Stimulated activated CD4-positive, alpha-beta T cell treated with anti-CD3 and anti-CD28 coated beads, Interleukin-2, amount 100 ng/mL, for 4 hours (primary cell): ENCODE measurements around the gene ZNF844.
A peak's percentile ranks its signal among the peaks of the same experiment; 100 is the strongest.
"Not testable (repeated sequence)": the region's sequence is repeated elsewhere in the genome, so short reads cannot be mapped to it uniquely, and the experiment has no call there.

ENCODE experiments used
- DNase-seq: peaks from one replicate; pipeline ENCODE4 v3.0.0-alpha.2; 2020; ENCODE audit warnings: low read depth

The ZNF844 gene

DNA sequence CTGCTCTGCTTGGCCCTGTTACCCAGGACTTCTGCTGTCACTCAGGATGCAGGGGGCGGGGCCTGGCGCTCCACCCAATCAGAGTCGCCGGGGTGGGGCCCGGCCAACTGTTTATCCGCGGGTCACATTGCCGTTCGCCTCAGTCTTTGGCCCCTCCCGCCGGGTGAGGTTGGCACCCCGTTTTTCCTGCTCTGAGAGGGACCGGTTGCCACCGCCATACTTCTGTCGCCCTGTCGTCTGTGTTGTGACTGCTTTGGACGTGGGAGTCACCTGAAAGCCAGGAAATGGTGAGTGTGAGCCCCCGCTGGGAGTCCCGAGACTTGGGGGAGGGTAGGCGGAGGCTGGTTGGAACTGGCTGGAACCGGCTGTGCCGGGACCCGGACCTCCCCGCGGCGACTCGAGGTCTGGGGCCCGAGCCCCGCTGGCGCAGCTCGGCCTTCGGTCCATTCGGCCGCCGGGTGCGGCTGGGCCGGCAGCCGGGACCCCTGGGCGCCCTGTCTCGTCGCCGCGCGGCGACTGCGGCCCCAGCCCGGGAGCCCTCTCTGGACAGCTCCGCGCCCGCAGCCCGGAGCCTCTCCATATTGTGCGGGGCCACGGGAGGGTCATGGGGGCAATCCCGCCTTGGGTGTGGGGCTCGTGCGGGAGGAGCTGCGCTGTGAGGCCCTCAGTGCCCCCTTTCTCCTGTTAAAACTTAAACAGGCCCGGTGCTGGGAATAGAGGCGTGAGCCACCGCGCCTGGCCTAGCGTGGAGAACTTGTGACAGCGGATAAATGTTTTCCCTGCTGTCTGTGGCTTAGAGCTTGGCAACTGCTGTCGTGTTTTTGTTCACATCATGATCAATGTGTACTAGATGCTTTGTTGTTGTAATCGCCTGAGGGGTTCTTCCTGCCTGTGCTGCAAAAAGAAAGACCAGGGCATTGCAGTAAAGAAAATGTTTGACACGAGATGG, at the start of gene ZNF844:
Gene ZNF844, plus strand, starts transcription at position 142 of the 949 bp plus-strand sequence. Its CDS starts 143 bp downstream, at position 285.
- DNase-seq: peak; percentile 53

DNA sequence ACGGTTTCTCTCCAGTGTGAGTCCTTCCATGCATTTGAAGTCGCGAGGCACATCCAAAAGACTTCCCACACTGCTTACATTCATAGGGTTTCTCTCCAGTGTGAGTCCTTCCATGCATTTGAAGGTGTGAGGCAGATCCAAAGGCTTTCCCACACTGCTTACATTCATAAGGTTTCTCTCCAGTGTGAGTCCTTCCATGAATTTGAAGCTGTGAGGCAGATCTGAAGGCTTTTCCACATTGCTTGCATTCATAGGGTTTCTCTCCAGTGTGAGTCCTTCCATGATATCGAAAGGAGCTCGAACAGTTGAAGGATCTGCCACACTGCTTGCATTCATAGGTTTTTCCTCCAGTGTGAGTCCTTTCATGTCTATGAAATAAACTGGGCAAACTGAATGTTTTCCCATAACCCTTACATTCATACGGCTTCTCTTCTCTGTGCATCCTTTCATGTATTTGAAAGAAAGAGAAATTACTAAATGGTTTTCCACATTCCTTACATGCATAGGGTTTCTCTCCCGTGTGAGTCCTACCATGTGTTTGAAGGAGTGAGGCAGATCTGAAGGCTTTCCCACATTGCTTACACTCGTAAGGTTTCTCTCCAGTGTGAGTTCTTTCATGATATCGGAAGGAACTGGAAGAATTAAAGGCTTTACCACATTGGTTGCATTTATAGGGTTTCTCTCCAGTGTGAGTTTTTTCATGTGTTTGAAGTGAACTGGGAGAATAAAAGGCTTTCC, 49.3 kb upstream of the ZNF844 start:
- no peak for DNase-seq

DNA sequence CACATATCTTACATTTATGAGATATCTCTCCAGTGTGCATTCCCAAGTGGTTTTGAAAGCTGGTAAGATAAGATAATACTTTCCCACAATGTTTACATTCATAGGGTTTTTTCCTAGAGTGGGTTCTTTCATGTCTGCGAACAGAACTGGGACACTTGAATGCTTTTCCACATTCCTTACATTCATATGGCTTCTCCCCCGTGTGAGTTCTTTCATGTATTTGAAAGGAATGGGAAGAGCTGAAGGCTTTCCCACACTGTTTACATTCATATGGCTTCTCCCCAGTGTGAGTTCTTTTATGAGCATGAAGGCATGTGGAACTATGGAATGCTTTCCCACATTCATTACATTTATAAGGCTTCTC, 48.8 kb upstream of the ZNF844 start:
- DNase-seq: no peak

DNA sequence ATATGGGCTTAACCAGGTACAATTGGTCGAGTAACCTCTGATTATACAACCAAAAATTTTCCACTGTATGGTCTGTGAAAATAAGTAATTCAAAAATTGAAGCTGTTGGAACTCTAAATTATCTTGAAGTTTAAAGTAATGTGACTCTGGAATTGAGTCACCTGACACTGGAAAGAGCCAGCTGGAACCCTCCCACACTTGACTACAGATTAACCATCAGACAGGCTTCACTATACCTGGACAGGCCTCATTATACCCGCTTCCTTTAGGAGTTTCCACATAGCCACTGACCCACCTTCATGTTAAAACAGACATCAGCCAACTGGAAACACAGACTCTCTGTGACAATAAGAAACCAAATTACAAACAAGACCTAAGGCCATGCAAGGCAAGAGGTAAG, 30.3 kb upstream of the ZNF844 start:
- no peak for DNase-seq

DNA sequence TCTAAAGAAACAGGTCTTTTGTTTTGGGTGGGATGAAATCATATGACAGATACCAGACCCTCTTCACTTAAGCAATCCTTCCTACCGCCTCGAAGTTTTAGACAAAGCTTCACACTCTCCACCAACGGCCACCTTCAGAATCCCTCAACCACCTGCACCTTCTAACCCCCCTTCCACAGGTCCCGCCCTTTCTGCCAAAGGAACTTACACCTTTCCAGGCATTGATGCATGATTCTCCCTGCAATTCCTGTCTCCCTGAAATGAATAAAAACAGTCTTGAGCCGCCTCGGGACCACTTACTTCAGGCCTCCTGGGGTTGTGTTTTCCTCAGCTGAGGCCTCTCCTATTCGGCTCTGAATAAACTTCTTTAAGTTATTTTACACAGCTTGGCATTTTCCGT, 29.9 kb upstream of the ZNF844 start:
- no peak for DNase-seq

DNA sequence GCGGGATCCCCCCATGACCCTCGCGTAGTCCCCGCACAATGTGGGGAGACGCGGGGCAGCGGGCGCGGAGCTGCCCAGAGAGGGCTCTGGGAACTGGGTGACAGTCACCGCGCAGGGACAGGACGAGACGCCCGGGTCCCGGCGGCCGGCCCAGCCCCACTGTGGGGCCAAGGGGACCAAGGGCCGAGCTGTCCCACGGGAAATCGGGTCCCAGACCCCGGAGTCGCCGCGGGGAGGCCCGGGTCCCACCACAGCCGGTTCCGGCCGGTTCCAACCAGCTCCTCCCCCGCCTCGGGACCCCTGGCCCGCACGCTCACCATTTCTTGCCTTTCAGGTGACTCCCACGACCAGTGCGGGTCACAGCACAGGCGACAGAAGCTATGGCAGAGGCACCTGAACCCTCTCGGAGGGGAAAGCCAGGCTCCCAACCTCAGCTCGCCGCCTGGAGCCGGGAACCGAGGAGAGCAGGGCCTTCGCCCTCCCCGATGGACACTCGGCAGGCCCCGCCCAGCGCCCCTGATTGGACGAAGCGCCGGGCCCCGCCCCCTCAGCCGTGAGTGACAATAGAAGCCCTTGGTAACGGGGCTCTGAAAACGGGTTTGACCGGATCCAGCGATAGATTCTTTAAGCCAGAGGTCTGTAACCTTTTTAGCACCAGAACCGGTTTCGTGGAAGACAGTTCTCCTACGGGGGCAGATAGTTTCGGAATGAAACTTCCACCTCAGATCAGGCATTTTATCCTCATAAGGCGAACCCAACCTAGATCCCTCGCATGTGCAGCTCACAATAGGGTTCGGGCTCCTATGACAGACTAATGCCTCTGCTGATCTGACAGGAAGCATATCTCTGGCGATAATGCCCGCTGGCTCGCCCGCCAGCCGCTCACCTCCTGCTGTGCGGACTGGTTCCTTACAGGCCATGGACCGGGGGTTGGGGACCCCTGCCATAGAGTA, 29.0 kb upstream of the ZNF844 start, which contains the start of gene ZNF433:
Gene ZNF433, minus strand, starts transcription at position 460 of the 953 bp plus-strand sequence. Its CDS starts 140 bp downstream, at position 320.
- peak; percentile 55 for DNase-seq

DNA sequence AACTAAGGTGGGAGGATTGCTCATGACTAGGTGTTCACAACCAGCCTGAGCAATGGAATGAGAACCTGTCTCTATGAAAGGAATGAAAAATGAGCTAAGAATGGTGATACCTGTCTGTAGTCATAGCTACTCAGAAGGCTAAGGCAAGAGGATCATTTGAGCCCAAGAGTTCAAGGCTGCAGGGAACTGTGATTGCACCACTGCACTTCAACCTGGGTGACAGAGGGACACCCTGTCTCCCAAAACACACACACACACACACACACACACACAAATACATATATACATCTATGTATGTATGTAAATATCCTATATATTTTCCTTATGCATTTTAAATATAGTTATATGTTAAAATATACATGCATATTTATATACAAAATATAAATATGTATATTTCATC, 21.6 kb upstream of the ZNF844 start:
- no peak for DNase-seq

DNA sequence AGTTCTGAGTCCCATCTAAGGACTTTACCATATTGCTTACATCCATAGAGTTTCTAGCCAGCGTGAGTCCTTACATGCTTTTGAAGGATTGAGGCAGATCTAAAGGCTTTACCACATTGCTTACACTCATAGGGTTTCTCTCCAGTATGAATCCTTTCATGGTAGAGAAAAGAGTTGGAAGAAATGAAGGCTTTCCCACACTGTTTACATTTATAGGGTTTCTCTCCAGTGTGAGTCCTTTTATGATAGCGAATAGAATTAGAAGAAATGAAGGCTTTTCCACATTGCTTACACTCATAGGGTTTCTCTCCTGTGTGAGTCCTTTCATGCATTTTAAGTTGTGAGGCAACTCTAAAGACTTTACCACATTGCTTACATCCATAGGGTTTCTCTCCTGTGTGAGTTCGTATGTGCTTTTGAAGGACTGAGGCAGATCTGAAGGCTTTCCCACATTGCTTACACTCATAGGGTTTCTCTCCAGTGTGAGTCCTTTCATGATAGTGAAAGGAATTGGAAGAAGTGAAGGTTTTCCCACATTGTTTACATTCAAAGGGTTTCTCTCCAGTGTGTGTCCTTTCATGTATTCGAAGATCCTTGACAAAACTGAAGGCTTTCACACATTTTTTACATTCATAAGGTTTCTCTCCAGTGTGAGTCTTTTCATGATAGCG, 20.6 kb upstream of the ZNF844 start:
- no peak for DNase-seq

DNA sequence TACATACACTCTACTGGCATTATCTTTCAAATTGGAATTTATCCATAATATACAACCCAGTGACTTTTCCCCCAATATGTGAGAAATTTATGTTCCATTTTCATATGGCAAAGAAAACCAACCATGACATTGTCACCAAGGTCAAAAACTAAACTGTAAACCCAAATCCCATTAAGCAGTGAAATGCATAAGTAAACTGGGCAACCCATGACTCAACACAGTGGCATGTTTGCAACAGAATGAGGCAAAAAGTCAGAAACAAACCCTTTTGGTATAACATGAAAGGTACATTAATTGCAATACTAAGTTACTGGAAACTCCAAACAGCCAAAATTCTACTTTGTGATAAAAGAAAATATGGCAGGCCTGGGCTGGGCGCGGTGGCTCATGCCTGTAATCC, 16.7 kb upstream of the ZNF844 start:
- no peak for DNase-seq

DNA sequence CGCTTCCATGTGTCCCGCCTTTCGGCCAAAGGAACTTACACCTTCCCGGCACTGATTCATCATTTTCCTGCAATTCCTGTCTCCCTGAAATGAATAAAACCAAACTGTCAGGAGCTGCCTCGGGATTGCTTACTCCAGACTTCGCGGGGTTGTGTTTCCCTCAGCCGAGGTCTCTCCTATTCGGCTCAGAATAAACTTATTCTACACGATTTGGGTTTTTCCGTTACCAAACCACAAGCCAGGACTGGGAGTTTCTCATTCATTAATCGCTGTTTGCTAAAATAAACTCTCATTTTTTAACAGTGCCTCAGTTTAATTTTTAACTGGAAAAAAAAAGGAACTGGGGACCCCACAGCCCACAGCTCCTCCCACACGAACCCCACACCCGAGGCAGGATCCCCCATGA, 12.4 kb upstream of the ZNF844 start:
- DNase-seq: no peak

DNA sequence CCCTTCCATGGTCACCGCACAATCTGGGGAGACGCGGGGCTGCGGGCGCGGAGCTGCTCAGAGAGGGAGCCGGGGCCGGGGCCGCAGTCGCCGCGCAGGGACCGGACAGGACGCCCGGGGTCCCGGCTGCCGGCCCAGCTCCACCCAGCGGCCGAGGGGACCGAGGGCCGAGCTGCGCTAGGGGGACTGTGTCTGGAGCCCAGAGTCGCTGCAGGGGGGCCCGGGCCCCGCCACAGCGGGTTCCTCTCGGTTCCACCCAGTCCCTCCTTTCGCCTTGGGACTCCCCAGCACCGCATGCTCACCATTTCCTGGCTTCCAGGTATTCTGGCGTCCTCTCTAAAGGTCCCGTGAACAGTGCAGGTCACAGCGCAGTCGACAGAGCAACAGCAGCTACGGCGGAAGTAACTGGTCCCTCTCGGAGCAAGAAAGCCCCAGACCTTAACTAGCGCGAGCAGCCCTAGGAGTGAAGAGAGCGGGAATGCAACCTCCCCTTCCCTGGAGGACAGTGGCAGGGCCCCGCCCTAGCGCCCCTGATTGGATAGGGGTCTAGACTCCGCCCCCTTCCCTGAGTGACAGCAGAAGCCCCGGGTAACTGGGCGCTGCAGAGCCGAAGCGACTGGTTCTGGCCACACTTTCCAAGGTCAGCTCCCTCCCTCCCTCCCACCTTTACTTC, 11.9 kb upstream of the ZNF844 start, which contains the start of gene ZNF878:
Gene ZNF878, minus strand, starts transcription at position 465 of the 673 bp plus-strand sequence. Its CDS starts 160 bp downstream, at position 305.
- peak; percentile 26 for DNase-seq

DNA sequence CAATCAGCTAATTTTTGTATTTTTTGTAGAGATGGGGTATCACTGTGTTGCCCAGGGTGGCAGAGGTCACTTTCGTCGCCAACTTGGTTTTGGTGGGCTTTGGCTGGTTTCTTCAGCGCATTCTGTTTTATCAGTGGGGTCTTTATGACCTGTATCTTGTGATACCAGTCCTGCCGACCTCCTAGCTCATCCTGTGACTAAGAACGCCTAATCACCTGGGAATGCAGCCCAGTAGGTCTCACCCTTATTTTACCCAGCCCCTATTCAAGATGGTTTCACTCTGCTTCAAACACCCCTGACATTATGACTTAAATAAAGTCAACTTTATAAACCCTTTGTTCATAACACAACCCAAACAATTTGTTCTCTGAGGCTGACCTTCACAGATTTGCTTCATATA, 8.7 kb upstream of the ZNF844 start:
- DNase-seq: no peak

DNA sequence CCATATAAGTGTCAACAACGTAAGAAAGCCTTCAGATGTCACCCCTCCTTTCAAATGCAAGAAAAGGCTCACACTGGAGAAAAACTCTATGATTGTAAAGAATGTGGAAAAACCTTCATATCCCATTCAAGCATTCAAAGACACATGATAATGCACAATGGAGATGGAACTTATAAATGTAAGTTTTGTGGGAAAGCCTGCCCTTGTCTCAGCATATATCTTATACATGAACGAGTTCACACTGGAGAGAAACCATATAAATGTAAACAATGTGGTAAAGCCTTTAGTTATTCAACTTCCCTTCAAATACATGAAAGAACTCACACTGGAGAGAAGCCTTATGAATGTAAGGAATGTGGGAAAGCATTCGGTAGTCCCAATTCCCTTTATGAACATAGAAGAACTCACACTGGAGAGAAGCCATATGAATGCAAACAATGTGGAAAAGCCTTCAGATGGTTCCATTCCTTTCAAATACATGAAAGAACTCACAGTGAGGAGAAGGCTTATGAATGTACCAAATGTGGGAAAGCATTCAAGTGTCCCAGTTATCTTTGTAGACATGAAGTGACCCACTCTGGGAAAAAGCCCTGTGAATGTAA, 11.1 kb downstream of the ZNF844 start:
- DNase-seq: no peak

DNA sequence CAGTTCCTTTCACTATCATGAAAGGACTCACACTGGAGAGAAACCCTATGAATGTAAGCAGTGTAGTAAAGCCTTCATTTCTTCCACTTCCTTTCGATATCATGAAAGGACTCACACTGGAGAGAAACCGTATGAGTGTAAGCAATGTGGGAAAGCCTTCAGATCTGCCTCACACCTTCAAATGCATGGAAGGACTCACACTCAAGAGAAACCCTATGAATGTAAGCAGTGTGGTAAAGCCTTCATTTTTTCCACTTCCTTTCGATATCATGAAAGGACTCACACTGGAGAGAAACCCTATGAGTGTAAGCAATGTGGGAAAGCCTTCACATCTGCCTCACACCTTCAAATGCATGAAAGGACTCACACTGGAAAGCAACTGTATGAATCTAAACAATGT, 11.8 kb downstream of the ZNF844 start:
- DNase-seq: not testable (repeated sequence)

DNA sequence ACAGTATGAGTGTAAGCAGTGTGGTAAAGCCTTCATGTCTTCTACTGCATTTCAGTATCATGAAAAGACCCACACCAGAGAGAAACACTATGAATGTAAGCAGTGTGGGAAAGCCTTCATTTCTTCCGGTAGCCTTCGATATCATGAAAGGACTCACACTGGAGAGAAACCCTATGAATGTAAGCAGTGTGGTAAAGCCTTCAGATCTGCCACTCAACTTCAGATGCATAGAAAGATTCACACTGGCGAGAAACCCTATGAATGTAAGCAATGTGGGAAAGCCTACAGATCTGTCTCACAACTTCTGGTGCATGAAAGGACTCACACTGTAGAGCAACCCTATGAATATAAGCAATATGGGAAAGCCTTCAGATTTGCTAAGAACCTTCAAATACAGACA, 12.8 kb downstream of the ZNF844 start:
- DNase-seq: no peak

DNA sequence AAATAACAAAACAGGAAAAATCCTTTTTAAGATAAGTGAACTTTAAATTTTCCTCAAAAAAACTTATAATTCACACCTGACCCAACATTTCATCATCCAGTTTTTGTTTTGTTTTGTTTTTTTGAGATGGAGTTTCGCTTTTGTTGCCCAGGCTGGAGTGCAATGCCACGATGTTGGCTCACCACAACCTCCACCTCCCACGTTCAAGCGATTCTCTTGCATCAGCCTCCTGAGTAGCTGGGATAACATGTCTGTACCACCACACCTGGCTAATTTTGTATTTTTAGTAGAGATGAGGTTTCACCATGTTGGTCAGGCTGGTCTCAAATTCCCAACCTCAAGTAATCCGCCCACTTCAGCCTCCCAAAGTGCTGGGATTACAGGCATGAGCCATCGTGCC, 18.8 kb downstream of the ZNF844 start:
- DNase-seq: not testable (repeated sequence)

DNA sequence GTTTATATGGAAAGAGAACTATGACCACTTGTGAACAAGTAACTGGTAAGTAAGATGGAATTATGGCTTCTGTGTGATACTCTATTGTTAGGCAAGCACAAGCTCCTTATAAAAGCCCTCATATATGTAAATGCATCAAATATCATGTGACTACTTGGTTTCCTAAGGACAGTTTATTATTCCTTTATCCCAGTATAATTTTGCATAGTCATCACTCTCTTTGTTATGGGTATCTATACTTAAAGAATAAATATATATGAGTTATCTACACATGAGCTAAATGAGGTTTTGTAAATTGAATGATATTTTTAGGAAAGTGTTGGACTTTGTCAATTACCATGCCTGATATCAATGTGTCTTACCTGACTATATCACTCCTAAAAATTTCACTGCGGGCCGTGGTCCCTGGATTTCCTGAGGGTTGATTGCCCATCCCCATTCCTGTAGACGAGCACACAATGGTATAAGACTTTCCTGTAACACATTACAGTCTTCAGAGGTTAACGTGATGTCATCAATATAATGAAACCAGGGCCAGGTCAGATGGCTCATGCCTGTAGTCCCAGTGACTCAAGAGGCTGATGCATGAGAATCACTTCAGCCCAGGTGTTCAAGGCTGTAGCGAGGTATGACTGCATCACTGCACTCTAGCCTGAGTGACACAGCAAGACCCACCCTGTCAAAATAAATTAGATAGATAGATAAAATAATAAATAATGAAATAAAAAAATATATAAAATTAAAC, 20.7 kb downstream of the ZNF844 start:
- DNase-seq: no peak

DNA sequence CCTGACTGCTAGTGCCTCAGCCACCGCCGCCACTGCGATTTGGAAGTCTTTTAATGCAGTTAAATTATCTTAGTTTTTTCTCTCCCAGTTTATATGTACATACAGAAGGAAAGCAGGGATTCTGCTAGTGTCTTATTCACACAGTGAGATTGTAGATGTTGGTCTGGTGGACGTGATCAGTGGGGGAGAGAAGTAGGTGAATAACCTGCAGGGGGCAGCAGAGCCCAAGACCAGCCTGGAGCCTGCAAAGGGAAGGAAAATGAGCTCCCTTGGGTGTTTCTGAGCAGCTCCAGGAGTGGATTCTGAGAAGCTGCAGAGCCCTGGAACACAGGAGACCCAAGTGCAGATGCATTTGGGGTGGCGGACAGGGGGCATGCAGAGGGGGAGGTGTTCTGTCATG, 26.3 kb downstream of the ZNF844 start:
- DNase-seq: peak; percentile 25

DNA sequence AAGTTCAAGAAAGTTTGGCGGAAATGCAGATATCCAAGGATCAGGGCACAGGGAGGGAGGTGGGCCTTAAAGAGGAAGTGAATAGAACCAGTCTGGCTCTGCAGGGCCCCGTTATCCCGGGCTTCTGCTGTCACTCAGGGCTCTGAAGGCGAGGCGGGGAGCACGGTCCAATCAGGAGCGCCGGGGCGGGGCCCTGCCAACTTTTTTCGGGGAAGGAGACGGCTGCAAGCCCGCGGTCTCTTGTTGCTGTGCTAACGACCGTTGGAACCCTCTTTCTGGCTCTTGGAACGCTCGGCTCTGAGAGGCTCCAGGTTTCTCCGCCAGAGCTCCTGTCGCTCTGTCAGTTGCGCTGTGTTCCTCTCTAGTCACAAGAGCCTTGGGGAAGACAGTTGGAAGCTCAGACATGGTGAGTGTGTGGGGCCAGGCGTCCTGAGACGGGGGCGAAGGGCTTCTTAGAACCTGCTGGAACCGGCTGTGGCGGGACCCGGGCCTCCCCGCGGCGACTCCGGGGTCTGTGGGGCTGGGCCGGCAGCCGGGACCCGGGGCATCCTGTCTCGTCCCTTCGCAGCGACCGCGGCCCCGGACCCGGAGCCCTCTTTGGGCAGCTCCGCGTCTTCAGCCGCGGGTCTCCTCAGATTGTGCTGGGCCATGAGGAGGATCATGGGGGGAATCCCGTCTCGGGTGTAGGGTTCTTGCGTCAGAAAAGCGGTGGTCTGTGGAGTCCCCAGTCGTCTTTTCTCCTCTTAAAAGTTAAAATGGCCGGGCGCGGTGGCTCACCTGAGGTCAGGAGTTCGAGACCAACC, 27.7 kb downstream of the ZNF844 start:
- DNase-seq: peak; percentile 14
